Cerebellar cortex (tissue), 1 donor: ENCODE results near the gene OSER1.
"Not testable (repeated sequence)": the region's sequence is repeated elsewhere in the genome, so short reads cannot be mapped to it uniquely, and the experiment has no call there.

Source experiments
- DNase-seq: peaks from one replicate; pipeline ENCODE4 v3.0.0-alpha.2; 2015; ENCODE audit warnings: low spot score

The OSER1 gene

GRCh38 chr20:44210406-44211176 is at the start of gene OSER1:
TSS of gene OSER1 (minus strand) at chr20:44210771. CDS start at chr20:44206957, 3,814 bp downstream.
- peak; percentile 99 for DNase-seq

- no peak for DNase-seq
Measured at GRCh38 chr20:44258226-44258890, 47.8 kb upstream of the OSER1 start.

GRCh38 chr20:44256961-44257360 is 46.4 kb upstream of the OSER1 start:
- DNase-seq, result no peak

- DNase-seq, result no peak
Measured at GRCh38 chr20:44255942-44256341, 45.4 kb upstream of the OSER1 start.

GRCh38 chr20:44254073-44254472 is 43.5 kb upstream of the OSER1 start:
- no peak for DNase-seq

- no peak for DNase-seq
Measured at GRCh38 chr20:44253528-44253927, 43.0 kb upstream of the OSER1 start.

GRCh38 chr20:44251284-44251683 is 40.7 kb upstream of the OSER1 start:
- DNase-seq, result no peak

GRCh38 chr20:44248410-44248759 is 37.8 kb upstream of the OSER1 start:
- no peak for DNase-seq

GRCh38 chr20:44247586-44248409 is 37.2 kb upstream of the OSER1 start:
- DNase-seq, result peak; percentile 33

- peak; percentile 63 for DNase-seq
Measured at GRCh38 chr20:44247131-44247571, 36.6 kb upstream of the OSER1 start, which contains the start of gene GDAP1L1. TSS of gene GDAP1L1 (plus strand) at chr20:44247308. CDS start at chr20:44247335, 27 bp downstream.

GRCh38 chr20:44245977-44246376 is 35.4 kb upstream of the OSER1 start:
- DNase-seq, result no peak

GRCh38 chr20:44241796-44242195 is 31.2 kb upstream of the OSER1 start:
- no peak for DNase-seq

- not testable (repeated sequence) for DNase-seq
Measured at GRCh38 chr20:44236840-44237239, 26.3 kb upstream of the OSER1 start.

GRCh38 chr20:44235702-44236101 is 25.1 kb upstream of the OSER1 start:
- no peak for DNase-seq

- DNase-seq, result no peak
Measured at GRCh38 chr20:44234566-44235317, 24.2 kb upstream of the OSER1 start.

GRCh38 chr20:44233436-44234016 is 23.0 kb upstream of the OSER1 start:
- no peak for DNase-seq

GRCh38 chr20:44232469-44232856 is 21.9 kb upstream of the OSER1 start:
- not testable (repeated sequence) for DNase-seq

GRCh38 chr20:44231713-44232468 is 21.3 kb upstream of the OSER1 start:
- DNase-seq, result no peak

GRCh38 chr20:44231193-44231592 is 20.6 kb upstream of the OSER1 start:
- no peak for DNase-seq

GRCh38 chr20:44228465-44229258 is 18.1 kb upstream of the OSER1 start:
- DNase-seq, result no peak
